Smooth muscle cell of the coronary artery (primary cell): ENCODE measurements around the gene CHI3L1. TPM values are rescaled to one million over a fixed set of nuclear protein-coding genes. Genes with fewer than 3 reads are reported as not detected.

Experiments used
- total RNA-seq: library from RNA; depleted of rRNA; stranded (reverse); fragments of >200 nt; gene quantifications from 2 replicates; pipeline ENCODE4 v1.2.3, GENCODE V29; 2014; ENCODE audit warnings: low replicate concordance

The CHI3L1 gene
- total RNA-seq = 0.15 and 231 TPM in 2 replicates

GRCh38 chr1:203186446-203187303 lies at the start of gene CHI3L1:
Gene CHI3L1, minus strand, starts transcription at chr1:203186704. Its CDS starts 81 bp downstream, at chr1:203186623.

DNA sequence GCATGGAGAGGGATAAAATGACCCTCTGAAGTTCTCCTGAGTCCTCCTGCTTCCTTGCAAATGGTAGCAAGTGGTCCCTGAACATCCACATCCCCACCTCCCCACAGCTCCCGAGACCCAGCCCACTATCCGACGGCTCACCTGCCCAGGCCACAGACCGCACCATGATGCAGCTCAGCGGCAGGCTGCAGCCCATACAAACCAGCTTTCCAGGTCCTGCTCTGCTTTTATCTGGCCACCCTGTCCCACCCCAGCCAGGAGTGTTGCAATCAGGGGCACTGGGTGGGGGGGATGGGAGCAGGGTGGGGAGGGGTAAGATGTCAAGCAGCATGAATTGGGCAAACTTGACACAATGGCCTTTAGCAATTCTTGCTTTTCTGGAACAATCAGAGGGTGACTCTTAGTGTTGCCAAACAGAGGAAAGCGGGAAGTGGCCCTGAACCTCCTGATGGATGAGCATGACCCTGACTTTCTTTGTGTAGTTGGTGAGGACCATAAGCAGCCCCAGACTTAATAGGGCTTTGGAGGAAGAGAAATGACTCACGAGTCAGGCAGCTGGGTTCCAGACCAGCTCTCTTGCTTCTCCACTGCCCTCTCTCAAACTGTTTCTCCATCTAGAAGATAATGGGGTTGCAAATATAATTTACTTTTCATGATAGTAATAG lies 43.1 kb upstream of the CHI3L1 start, which contains the start of gene CHIT1:
CHIT1 (minus strand) TSS at position 203 of the 665 bp plus-strand sequence; CDS start at position 166, 37 bp downstream.

DNA sequence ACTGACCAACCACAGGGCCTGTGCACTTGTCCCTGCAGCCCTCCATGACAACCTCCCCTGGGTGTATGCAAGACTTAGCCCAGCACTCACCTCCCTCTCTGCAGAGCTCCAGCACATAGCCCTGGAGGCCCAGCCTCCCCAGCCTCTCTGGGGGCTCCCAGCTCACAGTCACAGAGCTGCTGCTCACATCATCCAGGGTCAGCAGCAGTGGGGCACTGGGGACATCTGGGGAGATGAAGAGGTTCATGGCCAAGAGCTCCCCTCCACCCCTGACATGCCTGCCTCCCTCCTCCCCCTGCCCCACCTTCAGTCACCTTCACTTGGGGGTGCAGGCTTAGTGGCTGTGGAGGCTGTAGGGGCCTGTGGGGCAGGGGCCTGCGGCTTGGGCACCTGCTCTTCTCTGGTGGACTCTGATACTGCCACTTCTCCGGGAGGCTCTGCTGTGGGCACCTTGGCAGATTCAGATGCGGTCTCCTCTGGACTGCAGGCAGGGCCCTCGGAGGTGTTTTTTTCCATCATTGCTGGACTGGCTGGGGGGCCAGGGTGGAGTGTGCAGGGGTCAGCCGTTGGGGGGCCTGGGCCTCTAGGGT lies 11.2 kb downstream of the CHI3L1 start, which contains the start of gene MYBPH:
MYBPH (minus strand) TSS at position 590 of the 590 bp plus-strand sequence; CDS start at position 519, 71 bp downstream.

Other genes starting within 250 kb of the CHI3L1 start
- gene ADIPOR1, start 228.4 kb downstream of the CHI3L1 start, total RNA-seq = 94.3 and 141 TPM in 2 replicates
- gene CYB5R1, start 219.4 kb downstream of the CHI3L1 start, total RNA-seq = 55.0 and 58.0 TPM in 2 replicates
- 72.4 and 84.7 TPM in 2 replicates for gene TMEM183A, start 179.3 kb downstream of the CHI3L1 start, total RNA-seq
- 3.6 and 22.6 TPM in 2 replicates for gene PPFIA4, start 160.2 kb downstream of the CHI3L1 start, total RNA-seq
- not detected in 2 replicates for gene MYOG, start 100.7 kb downstream of the CHI3L1 start, total RNA-seq
- under 0.01 and 14.6 TPM in 2 replicates for gene ADORA1, start 59.0 kb downstream of the CHI3L1 start, total RNA-seq
- gene MYBPH, start 10.9 kb downstream of the CHI3L1 start, total RNA-seq = 0.35 TPM in 1 of 2 replicates, not detected in the other
- under 0.01 and 0.70 TPM in 2 replicates for gene CHIT1, start 43.0 kb upstream of the CHI3L1 start, total RNA-seq
- 10.1 and 18.8 TPM in 2 replicates for gene BTG2, start 118.8 kb upstream of the CHI3L1 start, total RNA-seq
- 7.1 and 24.5 TPM in 2 replicates for gene FMOD, start 164.4 kb upstream of the CHI3L1 start, total RNA-seq